ENCODE data around the gene STATH.

DNA sequence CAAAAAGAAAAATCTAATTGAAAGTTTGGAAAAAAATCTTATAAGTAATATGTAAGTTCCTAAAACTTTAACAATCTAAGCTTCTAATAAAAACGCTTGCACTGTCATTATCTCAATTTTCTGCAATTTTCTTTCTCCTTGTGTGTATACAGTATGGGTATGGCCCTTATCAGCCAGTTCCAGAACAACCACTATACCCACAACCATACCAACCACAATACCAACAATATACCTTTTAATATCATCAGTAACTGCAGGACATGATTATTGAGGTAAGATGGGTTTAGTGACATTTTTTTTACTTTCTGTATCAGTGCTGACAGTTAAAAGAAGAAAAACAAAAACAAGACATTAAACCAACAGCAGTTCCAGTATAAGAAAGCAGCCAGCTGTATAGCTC is 4.9 kb downstream of the STATH start:
- TF ChIP-seq EZH2 (IDR thresholded peaks at IDR 0.05): no peak
- no peak for TF ChIP-seq CTCF (IDR thresholded peaks at IDR 0.05)
- TF ChIP-seq EZH2phosphoT487 (IDR thresholded peaks at IDR 0.05): no peak

Data from neural progenitor cell (in vitro differentiated cells).